GM23338 (cell line): ENCODE data around the gene FGA. TPM values are rescaled to one million over a fixed set of nuclear protein-coding genes. Genes with fewer than 3 reads are reported as not detected.

Experiments used
- ATAC-seq: fragments of 200-7000 bp; cut with Tn5 transposase; 3 replicates; pipeline ENCODE4 v1.9.1; 2020
- DNase-seq: peaks from one replicate; pipeline ENCODE4 v3.0.0-alpha.2; 2015; ENCODE audit warnings: low spot score
- H2AFZ ChIP-seq: fragments of 200-600 bp; sonication (generic); 2 replicates; pipeline ENCODE4 v1.8.0; 2016; ENCODE audit warnings: antibody characterized with exemption, mild to moderate bottlenecking, moderate library complexity
- H3F3A ChIP-seq: fragments of 200-600 bp; sonication (generic); replicated peaks from 2 replicates; pipeline ENCODE4 v1.8.0; 2017; ENCODE audit warnings: antibody characterized with exemption, mixed run types, low read depth
- H3K27ac ChIP-seq: fragments of 200-600 bp; sonication (generic); 2 replicates; pipeline ENCODE4 v1.6.1; 2016; ENCODE audit warnings: low read depth
- H3K27me3 ChIP-seq: fragments of 200-600 bp; sonication (generic); 2 replicates; pipeline ENCODE4 v1.8.0; 2016; ENCODE audit warnings: mild to moderate bottlenecking, mixed run types, moderate library complexity; ENCODE audit not compliant: insufficient read depth
- H3K36me3 ChIP-seq: fragments of 200-600 bp; sonication (generic); 2 replicates; pipeline ENCODE4 v1.8.0; 2016; ENCODE audit warnings: mild to moderate bottlenecking; ENCODE audit not compliant: insufficient read depth
- H3K4me1 ChIP-seq: fragments of 200-600 bp; sonication (generic); 2 replicates; pipeline ENCODE4 v1.8.0; 2016; ENCODE audit warnings: mild to moderate bottlenecking, moderate library complexity; ENCODE audit not compliant: insufficient read depth
- H3K4me2 ChIP-seq: fragments of 200-600 bp; sonication (generic); 2 replicates; pipeline ENCODE4 v1.7.1; 2017; ENCODE audit warnings: mixed run types
- H3K4me3 ChIP-seq: fragments of 200-600 bp; sonication (generic); 2 replicates; pipeline ENCODE4 v1.6.1; 2016; ENCODE audit warnings: mixed run types
- H3K79me2 ChIP-seq: fragments of 200-600 bp; sonication (generic); replicated peaks from 2 replicates; pipeline ENCODE4 v1.8.0; 2017; ENCODE audit warnings: mild to moderate bottlenecking; ENCODE audit not compliant: insufficient read depth
- H3K9me2 ChIP-seq: fragments of 200-600 bp; sonication (generic); 2 replicates; pipeline ENCODE4 v1.8.0; 2017; ENCODE audit not compliant: insufficient read depth
- H4K20me1 ChIP-seq: fragments of 200-600 bp; sonication (generic); replicated peaks from 2 replicates; pipeline ENCODE4 v1.8.0; 2017; ENCODE audit warnings: mild to moderate bottlenecking; ENCODE audit not compliant: insufficient read depth
- H3K27ac Mint-ChIP-seq: 2 replicates; pipeline ENCODE4 v1.8.0; 2020; ENCODE audit warnings: inconsistent platforms, mild to moderate bottlenecking, moderate library complexity, mixed read lengths
- H3K27me3 Mint-ChIP-seq: 3 replicates; pipeline ENCODE4 v1.8.0; 2022; ENCODE audit warnings: low read depth, mild to moderate bottlenecking, moderate library complexity, mixed read lengths, inconsistent platforms; ENCODE audit not compliant: insufficient read depth, poor library complexity
- H3K36me3 Mint-ChIP-seq: 3 replicates; pipeline ENCODE4 v1.8.0; 2021; ENCODE audit warnings: low read depth, mild to moderate bottlenecking, inconsistent platforms, moderate library complexity, mixed read lengths
- H3K4me1 Mint-ChIP-seq: 3 replicates; pipeline ENCODE4 v1.8.0; 2020; ENCODE audit warnings: mild to moderate bottlenecking, inconsistent platforms, mixed read lengths
- H3K4me3 Mint-ChIP-seq: 3 replicates; pipeline ENCODE4 v1.8.0; 2021; ENCODE audit warnings: moderate library complexity, mild to moderate bottlenecking, inconsistent platforms, mixed read lengths
- H3K9me3 Mint-ChIP-seq: 3 replicates; pipeline ENCODE4 v1.8.0; 2020; ENCODE audit warnings: moderate library complexity, mild to moderate bottlenecking, inconsistent platforms, mixed read lengths
- CREB1 ChIP-seq: fragments of 250-450 bp; sonication (Bioruptor Pico); IDR thresholded peaks from 2 replicates; pipeline ENCODE4 v1.5.0; 2020; ENCODE audit warnings: low read depth, mild to moderate bottlenecking, moderate library complexity
- ETS1 ChIP-seq: IDR thresholded peaks from 2 replicates; pipeline ENCODE4 v1.6.1; 2016; ENCODE audit warnings: antibody characterized with exemption
- EZH2 ChIP-seq: fragments of 200-600 bp; sonication (generic); IDR thresholded peaks from one replicate; pipeline ENCODE4 v1.8.0; 2017; ENCODE audit warnings: antibody characterized with exemption, mild to moderate bottlenecking, low read depth; ENCODE audit not compliant: unreplicated experiment
- EZH2phosphoT487 ChIP-seq: fragments of 200-600 bp; sonication (generic); IDR thresholded peaks from one replicate; pipeline ENCODE4 v1.8.1; 2018; ENCODE audit warnings: antibody characterized with exemption; ENCODE audit not compliant: unreplicated experiment
- JUNB ChIP-seq: IDR thresholded peaks from one replicate; pipeline ENCODE4 v1.6.1; 2016; ENCODE audit warnings: antibody characterized with exemption; ENCODE audit not compliant: unreplicated experiment
- NANOG ChIP-seq: IDR thresholded peaks from 2 replicates; pipeline ENCODE4 v1.6.1; 2016; ENCODE audit warnings: antibody characterized with exemption, borderline replicate concordance
- POLR2AphosphoS5 ChIP-seq: IDR thresholded peaks from 2 replicates; pipeline ENCODE4 v1.6.1; 2016; ENCODE audit warnings: antibody characterized with exemption, low read depth
- REST ChIP-seq: IDR thresholded peaks from one replicate; pipeline ENCODE4 v1.6.1; 2018; ENCODE audit warnings: antibody characterized with exemption; ENCODE audit not compliant: unreplicated experiment
- STAT1 ChIP-seq: IDR thresholded peaks from one replicate; pipeline ENCODE4 v1.6.1; 2016; ENCODE audit warnings: antibody characterized with exemption; ENCODE audit not compliant: unreplicated experiment
- ZNF114 ChIP-seq: fragments of 250-450 bp; sonication (Bioruptor Pico); IDR thresholded peaks from 2 replicates; pipeline ENCODE4 v1.5.0; 2020; ENCODE audit warnings: mild to moderate bottlenecking, moderate library complexity
- ZNF331 ChIP-seq: fragments of 250-450 bp; sonication (Bioruptor Pico); IDR thresholded peaks from 2 replicates; pipeline ENCODE4 v1.5.0; 2020; ENCODE audit warnings: low read depth, mild to moderate bottlenecking, moderate library complexity
- polyA plus RNA-seq: library from polyadenylated mRNA; unstranded; fragments of >200 nt; fragmentation: Nextera tagmentation; extraction: Ambion mirVana; gene quantifications from 2 replicates; pipeline ENCODE4 v1.2.1, GENCODE V29; 2016
- total RNA-seq: library from RNA; depleted of rRNA; stranded (reverse); fragments of >200 nt; shearing (Covaris generic); gene quantifications from 2 replicates; pipeline ENCODE4 v1.2.3, GENCODE V29; 2014

FGA gene
- total and polyA plus RNA-seq, 2 experiments from 2014 or later: not detected

- H3K4me1 ChIP-seq: peaks cover 6% of the 10 kb centered on the region; the same call in 1 of the 2 replicates
- Mint-ChIP-seq H3K4me3 (no peak overlapping the region), H3K9me3 (no peaks in the 10 kb centered on the region), H3K4me1 (peaks cover 10% of the 10 kb centered on the region), H3K36me3 (no peaks in the 10 kb centered on the region), H3K27me3 (no peaks in the 10 kb centered on the region), H3K27ac (no peak overlapping the region)
- H3K36me3 ChIP-seq: no peaks in the 10 kb centered on the region
- no peak for DNase-seq
- ATAC-seq: no peak
- no peak overlapping the region for H3K4me3 ChIP-seq
- no peaks in the 10 kb centered on the region for H4K20me1 ChIP-seq
- H3K79me2 ChIP-seq: no peaks in the 10 kb centered on the region
- no peaks in the 10 kb centered on the region for H3F3A ChIP-seq
- no peaks in the 10 kb centered on the region for H3K9me2 ChIP-seq
- H2AFZ ChIP-seq: no peak overlapping the region
- no peak overlapping the region for H3K4me2 ChIP-seq
- H3K27me3 ChIP-seq: no peaks in the 10 kb centered on the region
- TF ChIP-seq ZNF114 (CRISPR knock-in tag) (no peak), STAT1 (no peak), REST (no peak), POLR2AphosphoS5 (no peak), EZH2phosphoT487 (no peak), NANOG (no peak), ETS1 (no peak), ZNF331 (CRISPR knock-in tag) (no peak), JUNB (no peak), EZH2 (no peak), CREB1 (CRISPR knock-in tag) (no peak)
- H3K27ac ChIP-seq: no peak overlapping the region
Measured at GRCh38 chr4:154564311-154564710, 26.2 kb downstream of the FGA start.

GRCh38 chr4:154562697-154563254, 27.8 kb downstream of the FGA start, which contains the start of gene FGB:
Gene FGB (plus strand): TSS chr4:154563011. CDS start chr4:154563019, 8 bp downstream.
- Histone ChIP-seq H3K4me3 (no peak within 1 kb of the TSS), H3K4me2 (no peak within 1 kb of the TSS), H3F3A (no peaks in the 10 kb centered on the region), H3K36me3 (no peaks in the 10 kb centered on the region), H3K27ac (no peak within 1 kb of the TSS), H2AFZ (no peak within 1 kb of the TSS), H3K9me2 (no peaks in the 10 kb centered on the region), H3K27me3 (no peaks in the 10 kb centered on the region), H3K79me2 (no peaks in the 10 kb centered on the region), H3K4me1 (peaks cover 6% of the 10 kb centered on the region; the same call in 1 of the 2 replicates), H4K20me1 (no peaks in the 10 kb centered on the region)
- H3K4me3 Mint-ChIP-seq: no peak within 1 kb of the TSS
- H3K4me1 Mint-ChIP-seq: peaks cover 10% of the 10 kb centered on the region
- DNase-seq: no peak
- ATAC-seq: no peak
- no peaks in the 10 kb centered on the region for H3K36me3 Mint-ChIP-seq
- no peaks in the 10 kb centered on the region for H3K27me3 Mint-ChIP-seq
- no peak within 1 kb of the TSS for H3K27ac Mint-ChIP-seq
- no peaks in the 10 kb centered on the region for H3K9me3 Mint-ChIP-seq
- no peak for TF ChIP-seq JUNB
- no peak for TF ChIP-seq CREB1 (CRISPR knock-in tag)
- TF ChIP-seq STAT1: no peak
- no peak for TF ChIP-seq ETS1
- TF ChIP-seq POLR2AphosphoS5: no peak
- no peak for TF ChIP-seq EZH2
- TF ChIP-seq ZNF114 (CRISPR knock-in tag): no peak
- no peak for TF ChIP-seq REST
